ENCODE results near the gene PLA2G2F. TPM values are rescaled to one million over a fixed set of nuclear protein-coding genes. Genes with fewer than 3 reads are reported as not detected.

PLA2G2F gene
- total RNA-seq, 1 experiment from 2014 or later, result not detected

- POLR2A ChIA-PET, result no interaction called here
- no peak overlapping the region for H3K4me3 Mint-ChIP-seq (ENCODE audit: unreplicated experiment)
- TF ChIP-seq CTCF (IDR thresholded peaks at IDR 0.05; ENCODE audit: unreplicated experiment), result no peak
- H3K4me1 Mint-ChIP-seq (ENCODE audit: insufficient read depth, unreplicated experiment), result peaks cover 6% of the 10 kb centered on the region
- peaks cover 7% of the 10 kb centered on the region for H3K9me3 Mint-ChIP-seq (ENCODE audit: unreplicated experiment)
- CTCF ChIA-PET, result no interaction called here
- intact Hi-C loops (cut with micrococcal nuclease), result no loop called here
- no peak for DNase-seq (ENCODE audit: unreplicated experiment)
- H3K36me3 Mint-ChIP-seq (ENCODE audit: insufficient read depth, unreplicated experiment), result no peaks in the 10 kb centered on the region
- H3K27me3 Mint-ChIP-seq (ENCODE audit: insufficient read depth, unreplicated experiment), result no peaks in the 10 kb centered on the region
- BruUV-seq (replicated peaks), result no TSS peak
- H3K27ac Mint-ChIP-seq (ENCODE audit: low read depth, unreplicated experiment), result no peak overlapping the region
Observed at GRCh38 chr1:20136249-20136648, 2.9 kb upstream of the PLA2G2F start.

GRCh38 chr1:20137055-20137454 is 2.1 kb upstream of the PLA2G2F start:
- peaks cover 6% of the 10 kb centered on the region for H3K4me1 Mint-ChIP-seq (ENCODE audit: insufficient read depth, unreplicated experiment)
- POLR2A ChIA-PET, result no interaction called here

GRCh38 chr1:20137604-20138003 is 1.5 kb upstream of the PLA2G2F start:
- Mint-ChIP-seq H3K27ac (ENCODE audit: low read depth, unreplicated experiment) (no peak overlapping the region), H3K27me3 (ENCODE audit: insufficient read depth, unreplicated experiment) (no peaks in the 10 kb centered on the region)
- CTCF ChIA-PET, result interaction anchor here (0.9 kb wide), 1 partner anchor 36 kb away, joined by 4 read pairs; no protein-coding TSS in a partner anchor

More at GRCh38 chr1:20137055-20137454, 2.1 kb upstream of the PLA2G2F start:
- no peaks in the 10 kb centered on the region for H3K27me3 Mint-ChIP-seq (ENCODE audit: insufficient read depth, unreplicated experiment)
- H3K36me3 Mint-ChIP-seq (ENCODE audit: insufficient read depth, unreplicated experiment), result no peaks in the 10 kb centered on the region
- no peak for DNase-seq (ENCODE audit: unreplicated experiment)
- CTCF ChIA-PET, result no interaction called here
- H3K9me3 Mint-ChIP-seq (ENCODE audit: unreplicated experiment), result peaks cover 7% of the 10 kb centered on the region
- TF ChIP-seq CTCF (IDR thresholded peaks at IDR 0.05; ENCODE audit: unreplicated experiment), result no peak
- no peak overlapping the region for H3K4me3 Mint-ChIP-seq (ENCODE audit: unreplicated experiment)
- H3K27ac Mint-ChIP-seq (ENCODE audit: low read depth, unreplicated experiment), result no peak overlapping the region
- no TSS peak for BruUV-seq (replicated peaks)
- intact Hi-C loops (cut with micrococcal nuclease), result no loop called here

GRCh38 chr1:20138346-20138745 is 777 bp upstream of the PLA2G2F start:
- POLR2A ChIA-PET, result no interaction called here

More at GRCh38 chr1:20137604-20138003, 1.5 kb upstream of the PLA2G2F start:
- intact Hi-C loops (cut with micrococcal nuclease), result no loop called here
- DNase-seq (ENCODE audit: unreplicated experiment), result no peak
- POLR2A ChIA-PET, result no interaction called here
- no peak for TF ChIP-seq CTCF (IDR thresholded peaks at IDR 0.05; ENCODE audit: unreplicated experiment)
- H3K4me3 Mint-ChIP-seq (ENCODE audit: unreplicated experiment), result no peak overlapping the region
- peaks cover 7% of the 10 kb centered on the region for H3K9me3 Mint-ChIP-seq (ENCODE audit: unreplicated experiment)
- H3K36me3 Mint-ChIP-seq (ENCODE audit: insufficient read depth, unreplicated experiment), result no peaks in the 10 kb centered on the region
- peaks cover 6% of the 10 kb centered on the region for H3K4me1 Mint-ChIP-seq (ENCODE audit: insufficient read depth, unreplicated experiment)
- no TSS peak for BruUV-seq (replicated peaks)

More at GRCh38 chr1:20138346-20138745, 777 bp upstream of the PLA2G2F start:
- Mint-ChIP-seq H3K27ac (ENCODE audit: low read depth, unreplicated experiment) (no peak overlapping the region), H3K9me3 (ENCODE audit: unreplicated experiment) (peaks cover 7% of the 10 kb centered on the region), H3K4me1 (ENCODE audit: insufficient read depth, unreplicated experiment) (peaks cover 6% of the 10 kb centered on the region), H3K4me3 (ENCODE audit: unreplicated experiment) (no peak overlapping the region), H3K27me3 (ENCODE audit: insufficient read depth, unreplicated experiment) (no peaks in the 10 kb centered on the region), H3K36me3 (ENCODE audit: insufficient read depth, unreplicated experiment) (no peaks in the 10 kb centered on the region)
- intact Hi-C loops (cut with micrococcal nuclease), result no loop called here
- CTCF ChIA-PET, result interaction anchor here (0.9 kb wide), 1 partner anchor 37 kb away, joined by 4 read pairs; no protein-coding TSS in a partner anchor
- no peak for DNase-seq (ENCODE audit: unreplicated experiment)
- no peak for TF ChIP-seq CTCF (IDR thresholded peaks at IDR 0.05; ENCODE audit: unreplicated experiment)
- BruUV-seq (replicated peaks), result no TSS peak

All from MCF 10A (cell line).